Ishikawa (cell line): ENCODE measurements around the gene REPS2.

Source experiments
- CEBPB ChIP-seq: IDR thresholded peaks from 2 replicates; pipeline ENCODE4 v1.6.1; 2012
- EP300 ChIP-seq: IDR thresholded peaks from 2 replicates; pipeline ENCODE4 v1.6.1; 2012; ENCODE audit warnings: borderline replicate concordance
- MAX ChIP-seq: IDR thresholded peaks from 2 replicates; pipeline ENCODE4 v1.6.1; 2012
- TAF1 ChIP-seq: IDR thresholded peaks from 2 replicates; pipeline ENCODE4 v1.6.1; 2012; ENCODE audit warnings: low read depth, mild to moderate bottlenecking

GRCh38 chrX:16923157-16923556, 23.3 kb upstream of the REPS2 start:
- no peak for TF ChIP-seq MAX
- TF ChIP-seq TAF1: no peak
- no peak for TF ChIP-seq CEBPB
- TF ChIP-seq EP300: no peak
